ENCODE measurements around the gene DGKG. TPM values are rescaled to one million over a fixed set of nuclear protein-coding genes. Genes with fewer than 3 reads are reported as not detected.

The DGKG gene
- total RNA-seq, 1 donor from 2014 or later, result 1.0 TPM

DNA sequence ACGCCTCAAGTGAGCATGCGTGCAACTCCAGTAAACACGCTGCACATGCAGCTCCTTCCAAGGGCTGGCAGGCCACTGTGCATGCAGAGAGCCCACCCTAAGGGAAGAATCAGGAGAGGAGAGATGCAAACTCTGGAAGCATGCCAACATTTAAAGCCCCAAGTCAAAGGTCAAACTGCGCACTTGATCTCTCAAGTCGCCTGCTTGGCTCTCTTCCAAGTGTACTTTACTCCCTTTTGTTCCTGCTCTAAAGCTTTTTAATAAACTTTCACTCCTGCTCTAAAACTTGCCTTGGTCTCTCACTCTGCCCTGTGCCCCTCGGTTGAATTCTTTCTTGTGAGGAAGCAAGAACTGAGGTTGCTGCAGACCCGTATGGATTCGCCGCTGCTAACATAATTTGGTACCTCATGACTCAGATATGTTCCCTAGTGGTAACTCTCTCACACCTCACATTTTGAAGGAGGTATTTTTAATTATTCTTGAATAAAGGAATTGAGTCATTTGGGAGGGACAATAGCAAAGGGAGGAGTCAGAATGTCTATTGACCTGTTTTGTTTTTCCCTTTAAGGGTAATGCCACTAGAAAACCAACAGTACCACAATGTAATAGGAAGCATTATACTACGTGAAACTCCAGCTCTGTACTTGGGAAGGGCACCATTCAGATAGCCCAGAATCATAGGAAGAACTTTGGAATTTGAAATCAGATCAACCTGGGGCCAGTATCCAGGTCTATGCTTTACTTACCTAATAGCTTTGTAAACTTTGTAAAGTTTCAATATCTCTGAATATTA is 19.6 kb upstream of the DGKG start:
- no peak overlapping the region for H3K4me3 ChIP-seq (ENCODE audit: low read depth, low read length)
- TF ChIP-seq, protein P1, sequence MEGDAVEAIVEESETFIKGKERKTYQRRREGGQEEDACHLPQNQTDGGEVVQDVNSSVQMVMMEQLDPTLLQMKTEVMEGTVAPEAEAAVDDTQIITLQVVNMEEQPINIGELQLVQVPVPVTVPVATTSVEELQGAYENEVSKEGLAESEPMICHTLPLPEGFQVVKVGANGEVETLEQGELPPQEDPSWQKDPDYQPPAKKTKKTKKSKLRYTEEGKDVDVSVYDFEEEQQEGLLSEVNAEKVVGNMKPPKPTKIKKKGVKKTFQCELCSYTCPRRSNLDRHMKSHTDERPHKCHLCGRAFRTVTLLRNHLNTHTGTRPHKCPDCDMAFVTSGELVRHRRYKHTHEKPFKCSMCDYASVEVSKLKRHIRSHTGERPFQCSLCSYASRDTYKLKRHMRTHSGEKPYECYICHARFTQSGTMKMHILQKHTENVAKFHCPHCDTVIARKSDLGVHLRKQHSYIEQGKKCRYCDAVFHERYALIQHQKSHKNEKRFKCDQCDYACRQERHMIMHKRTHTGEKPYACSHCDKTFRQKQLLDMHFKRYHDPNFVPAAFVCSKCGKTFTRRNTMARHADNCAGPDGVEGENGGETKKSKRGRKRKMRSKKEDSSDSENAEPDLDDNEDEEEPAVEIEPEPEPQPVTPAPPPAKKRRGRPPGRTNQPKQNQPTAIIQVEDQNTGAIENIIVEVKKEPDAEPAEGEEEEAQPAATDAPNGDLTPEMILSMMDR (conservative IDR thresholded peaks at IDR 0.05; ENCODE audit: low read depth, low read length), result no peak
- DNase-seq (ENCODE audit: low read depth), result no peak

GRCh38 chr3:186380622-186381380 is 18.8 kb upstream of the DGKG start:
- DNase-seq (ENCODE audit: low read depth), result no peak
- TF ChIP-seq, protein P1 (conservative IDR thresholded peaks at IDR 0.05; ENCODE audit: low read depth, low read length), result no peak
- no peak overlapping the region for H3K4me3 ChIP-seq (ENCODE audit: low read depth, low read length)

- DNase-seq (ENCODE audit: low read depth), result no peak
- TF ChIP-seq, protein P1 (conservative IDR thresholded peaks at IDR 0.05; ENCODE audit: low read depth, low read length), result no peak
- H3K4me3 ChIP-seq (ENCODE audit: low read depth, low read length), result no peak overlapping the region
These were observed 13.4 kb upstream of the DGKG start for GRCh38 chr3:186375443-186375842.

DNA sequence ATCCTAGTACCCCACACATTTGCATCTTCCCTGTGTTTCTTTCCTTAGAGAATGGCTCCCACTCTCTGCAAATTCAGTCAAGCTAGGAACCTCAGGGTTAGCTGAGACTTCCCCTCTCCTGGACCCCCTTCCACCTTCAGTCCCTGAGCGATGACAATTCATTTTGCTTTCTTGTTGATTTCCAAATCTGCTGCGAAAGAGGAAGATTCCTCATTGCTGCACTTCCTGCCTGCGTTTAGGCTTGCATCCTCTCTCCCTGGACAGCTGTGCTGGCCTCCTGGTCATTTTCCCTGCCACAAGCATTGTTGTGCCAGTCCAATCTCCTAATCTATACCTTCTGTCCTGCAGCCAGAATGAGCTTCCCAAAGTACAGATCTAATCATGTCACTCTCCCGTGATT is 12.3 kb upstream of the DGKG start:
- no peak overlapping the region for H3K4me3 ChIP-seq (ENCODE audit: low read depth, low read length)
- TF ChIP-seq, protein P1 (conservative IDR thresholded peaks at IDR 0.05; ENCODE audit: low read depth, low read length), result no peak
- DNase-seq (ENCODE audit: low read depth), result no peak

DNA sequence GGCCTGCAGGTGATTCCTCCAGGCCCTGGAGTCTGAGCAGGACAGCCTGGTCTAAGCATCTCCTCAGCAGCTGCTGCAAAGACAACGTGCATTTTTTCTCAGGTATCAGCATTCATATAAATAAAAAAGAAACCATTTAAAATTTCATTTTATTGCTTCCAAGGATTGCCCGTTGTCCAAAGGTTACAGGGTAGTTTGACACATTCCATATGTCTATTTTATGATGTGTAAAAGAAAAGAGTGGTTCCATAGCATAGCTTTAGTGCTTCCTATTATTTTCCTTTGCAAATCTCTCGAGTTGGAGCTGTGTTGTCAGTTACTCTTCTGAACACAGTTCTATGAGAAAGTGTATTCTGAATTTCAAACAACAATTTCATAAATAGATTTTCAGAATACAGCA is 7.2 kb upstream of the DGKG start:
- no peak for DNase-seq (ENCODE audit: low read depth)
- TF ChIP-seq, protein P1 (conservative IDR thresholded peaks at IDR 0.05; ENCODE audit: low read depth, low read length), result no peak
- H3K4me3 ChIP-seq (ENCODE audit: low read depth, low read length), result no peak overlapping the region

- no peak overlapping the region for H3K4me3 ChIP-seq (ENCODE audit: low read depth, low read length)
- DNase-seq (ENCODE audit: low read depth), result no peak
- TF ChIP-seq, protein P1 (conservative IDR thresholded peaks at IDR 0.05; ENCODE audit: low read depth, low read length), result no peak
These were observed 6.7 kb upstream of the DGKG start for GRCh38 chr3:186368717-186369116.
